Activated T-helper 2 cell treated with anti-CD3 and anti-CD28 coated beads, Interferon-gamma antibody, Interleukin-2, Interleukin-4, amounts not matched to agents 10 μg/mL and 5 μg/mL and 100 μg/mL, durations not matched to agents 14 hours and 24 hours and 36 hours (primary cell): Measurements from ENCODE around the gene MCCC1. TPM values are rescaled to one million over a fixed set of nuclear protein-coding genes. Genes with fewer than 3 reads are reported as not detected.

Source experiments
- DNase-seq: peaks from one replicate; pipeline ENCODE4 v3.0.0; 2021; ENCODE audit warnings: low spot score
- H3K27ac Mint-ChIP-seq: one replicate; pipeline ENCODE4 v1.8.0; 2021; ENCODE audit warnings: mixed read lengths
- H3K27me3 Mint-ChIP-seq: one replicate; pipeline ENCODE4 v1.8.0; 2021; ENCODE audit warnings: low read depth, mixed read lengths
- H3K36me3 Mint-ChIP-seq: one replicate; pipeline ENCODE4 v1.8.0; 2021; ENCODE audit warnings: low read depth, mixed read lengths
- H3K4me1 Mint-ChIP-seq: one replicate; pipeline ENCODE4 v1.8.0; 2021; ENCODE audit warnings: low read depth, mixed read lengths
- H3K4me3 Mint-ChIP-seq: one replicate; pipeline ENCODE4 v1.8.0; 2021; ENCODE audit warnings: low read depth, mild to moderate bottlenecking, moderate library complexity, mixed read lengths
- H3K9me3 Mint-ChIP-seq: one replicate; pipeline ENCODE4 v1.8.0; 2021; ENCODE audit warnings: mixed read lengths
- intact Hi-C: fragments of 100-400 bp; cut with micrococcal nuclease; formaldehyde crosslinking; loops from one replicate; pipeline ENCODE4 v1.15.1; 2023
- total RNA-seq: library from RNA; stranded (reverse); gene quantifications from 2 replicates; pipeline ENCODE4 v1.2.3, GENCODE V29; 2022

Gene MCCC1
- total RNA-seq, 1 donor from 2014 or later, result 31.2 TPM

GRCh38 chr3:182983876-182984275 is 115.4 kb downstream of the MCCC1 start:
- DNase-seq, result no peak
- intact Hi-C loops, result no loop called here
- H3K9me3 Mint-ChIP-seq, result no peaks in the 10 kb centered on the region
- no peak overlapping the region for H3K27ac Mint-ChIP-seq
- peaks cover 16% of the 10 kb centered on the region for H3K4me1 Mint-ChIP-seq
- H3K27me3 Mint-ChIP-seq, result no peaks in the 10 kb centered on the region
- no peak overlapping the region for H3K4me3 Mint-ChIP-seq
- H3K36me3 Mint-ChIP-seq, result peaks cover 5% of the 10 kb centered on the region

- Mint-ChIP-seq H3K27ac (peak overlapping the region; percentile 83), H3K36me3 (peaks cover 5% of the 10 kb centered on the region), H3K27me3 (no peaks in the 10 kb centered on the region), H3K4me3 (peak overlapping the region; percentile 81), H3K9me3 (no peaks in the 10 kb centered on the region), H3K4me1 (peaks cover 31% of the 10 kb centered on the region)
- DNase-seq, result no peak
- intact Hi-C loops, result no loop called here
These were observed 118.3 kb downstream of the MCCC1 start for GRCh38 chr3:182981038-182981380.

GRCh38 chr3:182980204-182981037 is 118.9 kb downstream of the MCCC1 start, which contains the start of gene DCUN1D1:
Gene DCUN1D1 (minus strand): TSS chr3:182980538. CDS start chr3:182980489, 49 bp downstream.
- H3K4me3 Mint-ChIP-seq, result peak within 1 kb of the TSS; percentile 95
- intact Hi-C loops, result no loop called here
- peaks cover 32% of the 10 kb centered on the region for H3K4me1 Mint-ChIP-seq
- peak; percentile 84 for DNase-seq
- H3K27ac Mint-ChIP-seq, result peak within 1 kb of the TSS; percentile 83
- H3K36me3 Mint-ChIP-seq, result peaks cover 5% of the 10 kb centered on the region
- H3K9me3 Mint-ChIP-seq, result no peaks in the 10 kb centered on the region
- no peaks in the 10 kb centered on the region for H3K27me3 Mint-ChIP-seq

GRCh38 chr3:182979674-182980191 is 119.6 kb downstream of the MCCC1 start:
- Mint-ChIP-seq H3K27me3 (no peaks in the 10 kb centered on the region), H3K9me3 (no peaks in the 10 kb centered on the region), H3K4me3 (peak overlapping the region; percentile 95), H3K4me1 (peaks cover 33% of the 10 kb centered on the region), H3K36me3 (peaks cover 5% of the 10 kb centered on the region), H3K27ac (peak overlapping the region; percentile 82)
- intact Hi-C loops, result loop anchor here (5.0 kb wide), 1 partner anchor 187 kb away; the partner anchor contains the start of gene ATP11B
- no peak for DNase-seq

GRCh38 chr3:182979103-182979673 is 120.1 kb downstream of the MCCC1 start:
- peak overlapping the region; percentile 95 for H3K4me3 Mint-ChIP-seq
- intact Hi-C loops, result loop anchor here (5.0 kb wide), 1 partner anchor 187 kb away; the partner anchor contains the start of gene ATP11B
- DNase-seq, result no peak
- no peaks in the 10 kb centered on the region for H3K27me3 Mint-ChIP-seq
- no peaks in the 10 kb centered on the region for H3K9me3 Mint-ChIP-seq
- peak overlapping the region; percentile 82 for H3K27ac Mint-ChIP-seq
- peaks cover 5% of the 10 kb centered on the region for H3K36me3 Mint-ChIP-seq
- H3K4me1 Mint-ChIP-seq, result peaks cover 31% of the 10 kb centered on the region

GRCh38 chr3:182978387-182978786 is 120.9 kb downstream of the MCCC1 start:
- no peak overlapping the region for H3K27ac Mint-ChIP-seq
- no peak for DNase-seq
- H3K4me1 Mint-ChIP-seq, result peaks cover 31% of the 10 kb centered on the region
- intact Hi-C loops, result loop anchor here (5.0 kb wide), 1 partner anchor 186 kb away; the partner anchor contains the start of gene ATP11B
- peaks cover 5% of the 10 kb centered on the region for H3K36me3 Mint-ChIP-seq
- no peak overlapping the region for H3K4me3 Mint-ChIP-seq
- H3K9me3 Mint-ChIP-seq, result no peaks in the 10 kb centered on the region
- no peaks in the 10 kb centered on the region for H3K27me3 Mint-ChIP-seq

GRCh38 chr3:182973047-182973446 is 126.2 kb downstream of the MCCC1 start:
- no peak overlapping the region for H3K4me3 Mint-ChIP-seq
- intact Hi-C loops, result no loop called here
- peaks cover 27% of the 10 kb centered on the region for H3K4me1 Mint-ChIP-seq
- no peak for DNase-seq
- peaks cover 4% of the 10 kb centered on the region for H3K36me3 Mint-ChIP-seq
- H3K9me3 Mint-ChIP-seq, result no peaks in the 10 kb centered on the region
- H3K27ac Mint-ChIP-seq, result no peak overlapping the region
- H3K27me3 Mint-ChIP-seq, result no peaks in the 10 kb centered on the region

GRCh38 chr3:182972387-182972786 is 126.9 kb downstream of the MCCC1 start:
- no peak for DNase-seq
- H3K4me1 Mint-ChIP-seq, result peaks cover 32% of the 10 kb centered on the region
- H3K4me3 Mint-ChIP-seq, result no peak overlapping the region
- H3K27me3 Mint-ChIP-seq, result no peaks in the 10 kb centered on the region
- intact Hi-C loops, result no loop called here
- H3K27ac Mint-ChIP-seq, result no peak overlapping the region
- no peaks in the 10 kb centered on the region for H3K9me3 Mint-ChIP-seq
- peaks cover 4% of the 10 kb centered on the region for H3K36me3 Mint-ChIP-seq

GRCh38 chr3:182971637-182972036 is 127.7 kb downstream of the MCCC1 start:
- Mint-ChIP-seq H3K27ac (no peak overlapping the region), H3K36me3 (peaks cover 4% of the 10 kb centered on the region), H3K4me3 (no peak overlapping the region), H3K4me1 (peaks cover 34% of the 10 kb centered on the region), H3K9me3 (no peaks in the 10 kb centered on the region), H3K27me3 (no peaks in the 10 kb centered on the region)
- intact Hi-C loops, result no loop called here
- no peak for DNase-seq

GRCh38 chr3:182970811-182971418 is 128.4 kb downstream of the MCCC1 start:
- Mint-ChIP-seq H3K27ac (no peak overlapping the region), H3K9me3 (no peaks in the 10 kb centered on the region), H3K4me3 (no peak overlapping the region), H3K4me1 (peaks cover 35% of the 10 kb centered on the region), H3K27me3 (no peaks in the 10 kb centered on the region), H3K36me3 (peaks cover 8% of the 10 kb centered on the region)
- no peak for DNase-seq
- intact Hi-C loops, result no loop called here

- Mint-ChIP-seq H3K9me3 (no peaks in the 10 kb centered on the region), H3K4me3 (no peak overlapping the region), H3K4me1 (peaks cover 38% of the 10 kb centered on the region), H3K27ac (no peak overlapping the region), H3K27me3 (no peaks in the 10 kb centered on the region), H3K36me3 (peaks cover 11% of the 10 kb centered on the region)
- intact Hi-C loops, result loop anchor here (5.0 to 10.0 kb wide), 2 partner anchors 125 to 497 kb away; partner anchors contain the start of gene MCCC1
- DNase-seq, result no peak
These were observed 129.4 kb downstream of the MCCC1 start for GRCh38 chr3:182969853-182970252.

GRCh38 chr3:182969277-182969676 is 130.0 kb downstream of the MCCC1 start:
- no peak overlapping the region for H3K27ac Mint-ChIP-seq
- no peaks in the 10 kb centered on the region for H3K9me3 Mint-ChIP-seq
- peaks cover 38% of the 10 kb centered on the region for H3K4me1 Mint-ChIP-seq
- no peak overlapping the region for H3K4me3 Mint-ChIP-seq
- H3K27me3 Mint-ChIP-seq, result no peaks in the 10 kb centered on the region
- no peak for DNase-seq
- intact Hi-C loops, result loop anchor here (5.0 to 10.0 kb wide), 2 partner anchors 126 to 498 kb away; partner anchors contain the start of gene MCCC1
- H3K36me3 Mint-ChIP-seq, result peaks cover 12% of the 10 kb centered on the region
